ENCODE measurements around the gene ELAPOR1.

The ELAPOR1 gene

DNA sequence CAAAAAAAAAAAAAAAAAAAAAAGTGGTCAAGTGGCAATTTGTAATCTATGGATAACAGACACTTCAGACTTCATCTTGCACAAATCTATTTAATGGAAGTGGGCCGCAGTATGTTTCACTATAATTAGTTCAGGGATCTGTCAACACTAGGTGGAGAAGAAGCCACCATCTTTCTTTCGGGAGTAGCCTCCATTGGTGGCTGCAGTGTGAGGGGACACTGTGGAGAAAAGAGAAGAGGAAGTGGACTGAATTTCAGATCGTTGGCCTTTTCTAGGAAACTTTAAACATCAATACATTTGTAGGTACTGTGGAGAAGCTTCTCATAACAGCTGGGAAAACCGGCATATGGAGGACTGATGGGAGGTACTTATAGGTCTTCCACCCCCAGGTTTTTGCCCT, 8.0 kb upstream of the ELAPOR1 start:
- H3K27ac ChIP-seq (ENCODE audit: low read depth, low read length, poor library complexity, severe bottlenecking): no peak overlapping the region
- no peaks in the 10 kb centered on the region for H3K27me3 ChIP-seq (ENCODE audit: insufficient read depth, low read length)
- no peak overlapping the region for H3K9ac ChIP-seq (ENCODE audit: low read length)
- peaks cover 30% of the 10 kb centered on the region for H3K36me3 ChIP-seq (ENCODE audit: insufficient read depth, low read length)
- no peaks in the 10 kb centered on the region for H3K9me3 ChIP-seq (ENCODE audit: low read length)
- H3K4me3 ChIP-seq (ENCODE audit: low read depth, low read length, poor library complexity, severe bottlenecking): no peak overlapping the region
- H3K79me2 ChIP-seq (ENCODE audit: insufficient read depth, low read length): peaks cover 3% of the 10 kb centered on the region
- H3K4me2 ChIP-seq (ENCODE audit: low read length): no peak overlapping the region
- peaks cover 10% of the 10 kb centered on the region for H3K4me1 ChIP-seq (ENCODE audit: insufficient read depth, low read length, severe bottlenecking)
- H4K20me1 ChIP-seq (ENCODE audit: insufficient read depth, low read length): no peaks in the 10 kb centered on the region
- TF ChIP-seq CTCF (IDR thresholded peaks at IDR 0.05; ENCODE audit: low read length) (no peak), EZH2 (IDR thresholded peaks at IDR 0.05; ENCODE audit: borderline replicate concordance, low read length) (no peak)
- H3F3A ChIP-seq (ENCODE audit: insufficient read depth, low read length): no peaks in the 10 kb centered on the region; the same call in 1 of the 2 replicates
- H2AFZ ChIP-seq (ENCODE audit: low read length): no peak overlapping the region
- no peaks in the 10 kb centered on the region for H3K9me2 ChIP-seq (ENCODE audit: low read depth, low read length)

DNA sequence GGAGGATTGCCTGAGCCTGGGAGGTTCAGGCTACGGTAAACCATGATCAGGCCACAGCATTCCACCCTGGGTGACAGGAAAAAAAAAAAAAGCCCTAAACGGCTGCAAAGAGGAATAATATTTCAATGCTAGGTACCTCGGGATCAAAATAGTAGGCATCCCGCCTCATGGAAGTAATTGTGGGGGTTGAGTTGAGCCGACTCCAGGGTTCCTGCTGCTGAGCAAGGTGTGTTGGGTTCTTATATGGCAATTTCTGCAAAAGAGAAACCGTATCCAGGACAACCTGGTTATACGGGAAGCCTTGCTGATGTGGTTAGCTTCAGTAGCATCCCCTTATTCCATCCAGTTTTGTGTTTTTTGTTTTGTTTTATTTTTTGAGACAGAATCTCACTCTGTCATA, 6.1 kb upstream of the ELAPOR1 start:
- H3K9me3 ChIP-seq (ENCODE audit: low read length): no peaks in the 10 kb centered on the region
- H3K4me1 ChIP-seq (ENCODE audit: insufficient read depth, low read length, severe bottlenecking): peaks cover 7% of the 10 kb centered on the region
- no peak overlapping the region for H3K27ac ChIP-seq (ENCODE audit: low read depth, low read length, poor library complexity, severe bottlenecking)
- H3K4me3 ChIP-seq (ENCODE audit: low read depth, low read length, poor library complexity, severe bottlenecking): no peak overlapping the region
- no peak overlapping the region for H3K9ac ChIP-seq (ENCODE audit: low read length)
- no peaks in the 10 kb centered on the region for H4K20me1 ChIP-seq (ENCODE audit: insufficient read depth, low read length)
- H3K9me2 ChIP-seq (ENCODE audit: low read depth, low read length): no peaks in the 10 kb centered on the region
- H3K4me2 ChIP-seq (ENCODE audit: low read length): no peak overlapping the region
- TF ChIP-seq CTCF (IDR thresholded peaks at IDR 0.05; ENCODE audit: low read length): no peak
- TF ChIP-seq EZH2 (IDR thresholded peaks at IDR 0.05; ENCODE audit: borderline replicate concordance, low read length): no peak
- no peaks in the 10 kb centered on the region; the same call in 1 of the 2 replicates for H3F3A ChIP-seq (ENCODE audit: insufficient read depth, low read length)
- no peaks in the 10 kb centered on the region for H3K79me2 ChIP-seq (ENCODE audit: insufficient read depth, low read length)
- no peak overlapping the region for H2AFZ ChIP-seq (ENCODE audit: low read length)
- peaks cover 11% of the 10 kb centered on the region for H3K36me3 ChIP-seq (ENCODE audit: insufficient read depth, low read length)
- H3K27me3 ChIP-seq (ENCODE audit: insufficient read depth, low read length): no peaks in the 10 kb centered on the region

- H3K27ac ChIP-seq (ENCODE audit: low read depth, low read length, poor library complexity, severe bottlenecking): no peak overlapping the region
- no peak overlapping the region for H2AFZ ChIP-seq (ENCODE audit: low read length)
- peaks cover 26% of the 10 kb centered on the region for H3K4me1 ChIP-seq (ENCODE audit: insufficient read depth, low read length, severe bottlenecking)
- no peak overlapping the region for H3K9ac ChIP-seq (ENCODE audit: low read length)
- H3K36me3 ChIP-seq (ENCODE audit: insufficient read depth, low read length): no peaks in the 10 kb centered on the region
- 0 out of 2 replicates have a peak, but pooled peaks cover 1% of the 10 kb centered on the region for H3K79me2 ChIP-seq (ENCODE audit: insufficient read depth, low read length)
- H3K27me3 ChIP-seq (ENCODE audit: insufficient read depth, low read length): no peaks in the 10 kb centered on the region
- no peaks in the 10 kb centered on the region for H3F3A ChIP-seq (ENCODE audit: insufficient read depth, low read length)
- no peaks in the 10 kb centered on the region for H4K20me1 ChIP-seq (ENCODE audit: insufficient read depth, low read length)
- H3K9me3 ChIP-seq (ENCODE audit: low read length): no peaks in the 10 kb centered on the region
- no peaks in the 10 kb centered on the region for H3K9me2 ChIP-seq (ENCODE audit: low read depth, low read length)
- no peak for TF ChIP-seq EZH2 (IDR thresholded peaks at IDR 0.05; ENCODE audit: borderline replicate concordance, low read length)
- TF ChIP-seq CTCF (IDR thresholded peaks at IDR 0.05; ENCODE audit: low read length): no peak
- no peak overlapping the region for H3K4me2 ChIP-seq (ENCODE audit: low read length)
- H3K4me3 ChIP-seq (ENCODE audit: low read depth, low read length, poor library complexity, severe bottlenecking): no peak overlapping the region
These were observed 4.0 kb upstream of the ELAPOR1 start for GRCh38 chr1:109109906-109110305.
